B cell (primary cell): ENCODE results near the gene PGA3. TPM values are rescaled to one million over a fixed set of nuclear protein-coding genes. Genes with fewer than 3 reads are reported as not detected.

Source experiments
- ATAC-seq: fragments of 200-7000 bp; cut with Tn5 transposase; one replicate; pipeline ENCODE4 v1.10.0; 2021; ENCODE audit warnings: low read depth, mild to moderate bottlenecking, moderate number of reproducible peaks, moderate library complexity
- CTCF ChIA-PET: fragments of 350-600 bp; sonication (Branson Sonifier 250); formaldehyde crosslinking; loops from one replicate; lab custom pipeline; 2021; ENCODE audit warnings: antibody characterized with exemption, inconsistent platforms; lab: Charles Lee
- POLR2A ChIA-PET: fragments of 350-600 bp; sonication (Branson Sonifier 250); formaldehyde crosslinking; loops from one replicate; lab custom pipeline; 2021; ENCODE audit warnings: antibody characterized with exemption; lab: Charles Lee
- DNase-seq: peaks from one replicate; pipeline ENCODE4 v3.0.0; 2013
- H2AFZ ChIP-seq: 2 replicates; pipeline ENCODE4 v1.6.1; 2012; ENCODE audit warnings: mild to moderate bottlenecking, low read depth, low read length; ENCODE audit not compliant: insufficient read depth, poor library complexity, severe bottlenecking
- H3K27ac ChIP-seq, 2 donors: 1 replicate in 1 of 2; 2 replicates in 1 of 2; pipeline ENCODE4 v1.5.1; 2012 to 2013; ENCODE audit warnings: low read length in 2 of 2, mild to moderate bottlenecking in 2 of 2, moderate library complexity in 1 of 2
- H3K27me3 ChIP-seq, 4 experiments: fragments of 200-600 bp in 1 of 4; sonication (generic) in 1 of 4; replicated peaks in 1 of 4; 1 replicate in 2 of 4; 2 replicates in 2 of 4; pipeline versions ENCODE4 v1.6.1 to v1.7.0; 2013 to 2016; ENCODE audit warnings: low read length in 3 of 4, mild to moderate bottlenecking in 2 of 4, mixed read lengths in 1 of 4, moderate library complexity in 1 of 4; ENCODE audit not compliant: insufficient read depth in 4 of 4, control insufficient read depth in 3 of 4; ENCODE audit errors: control extremely low read depth in 1 of 4
- H3K36me3 ChIP-seq, 2 experiments: replicated peaks in 1 of 2; 1 replicate in 1 of 2; 2 replicates in 1 of 2; pipeline versions ENCODE4 v1.6.1 to v1.7.1; 2013; ENCODE audit warnings: low read length in 1 of 2; ENCODE audit not compliant: insufficient read depth in 2 of 2, control insufficient read depth in 1 of 2; ENCODE audit errors: control extremely low read depth in 1 of 2, extremely low read depth in 1 of 2
- H3K4me1 ChIP-seq, 2 donors: fragments of 200-600 bp in 1 of 2; sonication (generic) in 1 of 2; 1 replicate in 1 of 2; 2 replicates in 1 of 2; pipeline versions ENCODE4 v1.5.1 to v1.6.1; 2013 to 2017; ENCODE audit warnings: low read length in 2 of 2; ENCODE audit not compliant: control insufficient read depth in 2 of 2, insufficient read depth in 2 of 2
- H3K4me2 ChIP-seq: replicated peaks from 2 replicates; pipeline ENCODE3; 2012; ENCODE audit warnings: mild to moderate bottlenecking, low read depth, low read length; ENCODE audit not compliant: poor library complexity, severe bottlenecking
- H3K4me3 ChIP-seq, 5 experiments: fragments of 200-600 bp in 1 of 5; sonication (generic) in 1 of 5; 1 replicate in 3 of 5; 2 replicates in 2 of 5; pipeline versions ENCODE4 v1.5.1 to v1.7.0; 2011 to 2016; ENCODE audit warnings: low read length in 4 of 5, mild to moderate bottlenecking in 4 of 5, low read depth in 2 of 5, control low read depth in 1 of 5, moderate library complexity in 1 of 5; ENCODE audit not compliant: insufficient read depth in 1 of 5; ENCODE audit errors: control extremely low read depth in 1 of 5, extremely low read depth in 1 of 5
- H3K79me2 ChIP-seq: fragments of 200-600 bp; sonication (generic); one replicate; pipeline ENCODE4 v1.6.0; 2016; ENCODE audit warnings: low read length; ENCODE audit not compliant: control insufficient read depth, insufficient read depth
- H3K9ac ChIP-seq: fragments of 200-600 bp; sonication (generic); 2 replicates; pipeline ENCODE4 v1.6.1; 2017; ENCODE audit warnings: mild to moderate bottlenecking, low read length, moderate library complexity
- H3K9me3 ChIP-seq, 3 donors: one replicate each; pipeline versions ENCODE4 v1.6.1 to v1.7.1; 2013; ENCODE audit warnings: low read length in 2 of 3; ENCODE audit not compliant: control insufficient read depth in 2 of 3, insufficient read depth in 1 of 3; ENCODE audit errors: control extremely low read depth in 1 of 3
- H4K20me1 ChIP-seq: 2 replicates; pipeline ENCODE4 v1.6.0; 2012; ENCODE audit warnings: mild to moderate bottlenecking, low read length; ENCODE audit not compliant: insufficient read depth, control insufficient read depth, poor library complexity, severe bottlenecking
- H3K27ac Mint-ChIP-seq: one replicate; pipeline ENCODE4 v1.8.0; 2021; ENCODE audit warnings: mixed read lengths
- H3K27me3 Mint-ChIP-seq: one replicate; pipeline ENCODE4 v1.8.0; 2021; ENCODE audit warnings: mixed read lengths
- H3K4me1 Mint-ChIP-seq: one replicate; pipeline ENCODE4 v1.8.0; 2021; ENCODE audit warnings: mixed read lengths
- H3K4me3 Mint-ChIP-seq: one replicate; pipeline ENCODE4 v1.8.0; 2021; ENCODE audit warnings: mixed read lengths
- H3K9me3 Mint-ChIP-seq: one replicate; pipeline ENCODE4 v1.8.0; 2022; ENCODE audit warnings: mixed read lengths; ENCODE audit not compliant: insufficient read depth
- CTCF ChIP-seq: fragments of 200-600 bp; IDR thresholded peaks from one replicate; pipeline ENCODE4 v1.8.0; 2022; ENCODE audit warnings: antibody characterized with exemption, mild to moderate bottlenecking
- EZH2 ChIP-seq: IDR thresholded peaks from 2 replicates; pipeline ENCODE4 v1.6.1; 2012; ENCODE audit warnings: borderline replicate concordance, low read depth, mild to moderate bottlenecking, moderate library complexity, low read length; ENCODE audit not compliant: insufficient read depth, poor library complexity, severe bottlenecking
- WGBS: methylation state at CpG from one replicate; pipeline ENCODE4 v1.1.5; 2013; ENCODE audit warnings: missing lambda C conversion rate; ENCODE audit not compliant: insufficient coverage; 5-methylcytosine and 5-hydroxymethylcytosine counted together
- intact Hi-C: fragments of 100-400 bp; cut with micrococcal nuclease; formaldehyde crosslinking; loops from one replicate; pipeline ENCODE4 v1.10.0; 2022
- polyA plus RNA-seq: library from polyadenylated mRNA; depleted of rRNA; stranded (reverse); fragments of >200 nt; gene quantifications from 2 replicates; pipeline ENCODE4 v1.2.3, GENCODE V29; 2012
- total RNA-seq, 2 donors: library from RNA; stranded (reverse); fragments of 120-200 nt in 1 of 2; gene quantifications; 1 replicate in 1 of 2; 2 replicates in 1 of 2; pipeline versions ENCODE4 v1.2.3 to v1.2.4, GENCODE V29; 2013 to 2022

PGA3 gene
- total and polyA plus RNA-seq, 2 donors (not counting 1 experiment from before 2014, with no cell fraction given) = not detected

DNA sequence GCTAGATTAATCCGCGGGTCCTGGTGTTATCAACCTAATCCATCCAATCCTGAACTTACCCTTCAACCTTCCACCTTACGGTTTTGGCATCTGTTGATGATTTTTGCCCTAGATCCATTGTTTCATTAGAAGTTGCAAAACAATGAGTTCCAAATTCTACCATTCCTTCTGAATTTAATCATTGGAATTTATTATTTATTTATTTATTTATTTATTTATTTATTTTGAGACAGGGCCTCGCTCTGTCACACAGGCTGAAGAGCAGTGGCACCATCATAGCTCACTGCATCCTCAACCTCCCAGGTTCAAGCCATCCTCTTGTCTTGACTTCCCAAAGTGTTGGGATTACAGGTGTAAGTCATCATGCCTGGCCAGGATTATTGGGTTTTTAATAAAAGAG lies 21.8 kb upstream of the PGA3 start:
- no peak for DNase-seq
- H3K4me1 ChIP-seq = no peaks in the 10 kb centered on the region
- no peaks in the 10 kb centered on the region for H3K27me3 ChIP-seq
- H3K4me3 Mint-ChIP-seq = no peak overlapping the region
- H3K4me2 ChIP-seq = no peak overlapping the region
- WGBS = 100% methylated on average over 2 of the region's 4 CpGs
- H3K4me3 ChIP-seq = no peak overlapping the region
- CTCF ChIA-PET = no interaction called here
- H3K9ac ChIP-seq = no peak overlapping the region
- no peaks in the 10 kb centered on the region for H3K36me3 ChIP-seq
- H3K27ac Mint-ChIP-seq = no peak overlapping the region
- no peak overlapping the region for H2AFZ ChIP-seq
- TF ChIP-seq EZH2 (no peak), CTCF (no peak)
- H4K20me1 ChIP-seq = no peaks in the 10 kb centered on the region
- H3K4me1 Mint-ChIP-seq = no peaks in the 10 kb centered on the region
- peaks cover 11% of the 10 kb centered on the region for H3K27me3 Mint-ChIP-seq
- H3K79me2 ChIP-seq = no peaks in the 10 kb centered on the region
- POLR2A ChIA-PET = no interaction called here
- H3K9me3 ChIP-seq = no peaks in the 10 kb centered on the region
- no peak overlapping the region for H3K27ac ChIP-seq
- intact Hi-C loops = no loop called here
- ATAC-seq = no peak
- no peaks in the 10 kb centered on the region for H3K9me3 Mint-ChIP-seq

DNA sequence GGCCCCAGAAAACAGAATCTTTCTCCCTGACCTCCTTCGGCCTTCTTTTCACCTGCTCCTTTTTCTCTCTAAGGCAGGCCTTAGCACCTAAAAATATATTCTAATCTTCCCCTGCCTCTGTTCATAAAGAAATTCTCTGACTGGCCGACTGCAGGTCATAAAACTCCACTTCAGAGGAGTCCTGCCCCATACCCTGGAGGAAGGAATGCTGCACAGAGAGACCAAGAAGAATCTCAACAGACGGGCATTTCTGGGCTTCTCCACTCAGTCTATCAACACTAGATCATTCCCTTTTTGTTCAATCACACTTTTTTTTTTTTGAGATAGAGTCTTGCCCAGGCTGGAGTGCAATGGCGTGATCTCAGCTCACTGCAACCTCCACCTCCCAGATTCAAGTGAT lies 19.7 kb upstream of the PGA3 start:
- no peaks in the 10 kb centered on the region for H3K4me1 ChIP-seq
- H3K27me3 Mint-ChIP-seq = peaks cover 11% of the 10 kb centered on the region
- no peak overlapping the region for H3K4me2 ChIP-seq
- H3K4me3 Mint-ChIP-seq = no peak overlapping the region
- WGBS = 96% methylated on average over 2 of the region's 4 CpGs
- H3K4me3 ChIP-seq = no peak overlapping the region
- peaks cover 3% of the 10 kb centered on the region for H3K4me1 Mint-ChIP-seq
- H3K9me3 ChIP-seq = no peaks in the 10 kb centered on the region
- H3K27ac Mint-ChIP-seq = no peak overlapping the region
- no peak for ATAC-seq
- TF ChIP-seq CTCF (no peak), EZH2 (no peak)
- H3K27me3 ChIP-seq = no peaks in the 10 kb centered on the region
- intact Hi-C loops = no loop called here
- H2AFZ ChIP-seq = no peak overlapping the region
- no peaks in the 10 kb centered on the region for H3K9me3 Mint-ChIP-seq
- ChIA-PET POLR2A (interaction anchor here (0.7 kb wide), 1 partner anchor 70 kb away, joined by 3 read pairs; no protein-coding TSS in a partner anchor), CTCF (interaction anchor here (2.0 to 6.5 kb wide), 2 partner anchors 8 to 214 kb away, joined by 7 to 53 read pairs; partner anchors contain the start of gene CD6)
- no peak for DNase-seq
- H3K36me3 ChIP-seq = no peaks in the 10 kb centered on the region
- H3K27ac ChIP-seq = no peak overlapping the region
- H3K9ac ChIP-seq = no peak overlapping the region
- H4K20me1 ChIP-seq = no peaks in the 10 kb centered on the region
- H3K79me2 ChIP-seq = no peaks in the 10 kb centered on the region
